Activated CD8-positive, alpha-beta memory T cell treated with anti-CD3 and anti-CD28 coated beads for 36 hours (primary cell): Measurements from ENCODE around the gene ANKLE2. TPM values are rescaled to one million over a fixed set of nuclear protein-coding genes. Genes with fewer than 3 reads are reported as not detected.
"Not testable (repeated sequence)": the region's sequence is repeated elsewhere in the genome, so short reads cannot be mapped to it uniquely, and the experiment has no call there.

Source experiments
- CTCF ChIA-PET: fragments of 350-600 bp; sonication (Branson Sonifier 250); formaldehyde crosslinking; loops from one replicate; lab custom pipeline; 2021; ENCODE audit warnings: antibody characterized with exemption; lab: Charles Lee
- POLR2A ChIA-PET: fragments of 350-600 bp; sonication (Branson Sonifier 250); formaldehyde crosslinking; loops from one replicate; lab custom pipeline; 2021; ENCODE audit warnings: antibody characterized with exemption; lab: Charles Lee
- total RNA-seq, 2 experiments: library from RNA; stranded (reverse); gene quantifications; one replicate each; pipeline ENCODE4 v1.2.3, GENCODE V29; 2021

Gene ANKLE2
- total RNA-seq, 2 experiments from 2014 or later: 117 to 119 TPM

GRCh38 chr12:132779781-132780353 is 18.2 kb upstream of the ANKLE2 start:
- POLR2A ChIA-PET: no interaction called here

GRCh38 chr12:132777614-132778013 is 16.0 kb upstream of the ANKLE2 start:
- ChIA-PET POLR2A (no interaction called here), CTCF (no interaction called here)

More at GRCh38 chr12:132779781-132780353, 18.2 kb upstream of the ANKLE2 start:
- CTCF ChIA-PET: interaction anchor here (0.6 kb wide), 1 partner anchor 10 kb away, joined by 4 read pairs; no protein-coding TSS in a partner anchor

GRCh38 chr12:132776816-132777568 is 15.4 kb upstream of the ANKLE2 start:
- ChIA-PET POLR2A (no interaction called here), CTCF (no interaction called here)

- POLR2A ChIA-PET: not testable (repeated sequence)
These were observed 14.6 kb upstream of the ANKLE2 start for GRCh38 chr12:132776230-132776625.

GRCh38 chr12:132775502-132776229 is 14.0 kb upstream of the ANKLE2 start:
- CTCF ChIA-PET: no interaction called here
- POLR2A ChIA-PET: no interaction called here

More at GRCh38 chr12:132776230-132776625, 14.6 kb upstream of the ANKLE2 start:
- CTCF ChIA-PET: not testable (repeated sequence)

GRCh38 chr12:132774646-132775275 is 13.1 kb upstream of the ANKLE2 start:
- CTCF ChIA-PET: no interaction called here
- POLR2A ChIA-PET: interaction anchor here (0.6 kb wide), 1 partner anchor 15 kb away, joined by 4 read pairs; no protein-coding TSS in a partner anchor

- POLR2A ChIA-PET: interaction anchor here (0.6 kb wide), 1 partner anchor 14 kb away, joined by 4 read pairs; no protein-coding TSS in a partner anchor
- CTCF ChIA-PET: no interaction called here
These were observed 12.5 kb upstream of the ANKLE2 start for GRCh38 chr12:132774159-132774558.

GRCh38 chr12:132773077-132773955 is 11.7 kb upstream of the ANKLE2 start:
- ChIA-PET CTCF (no interaction called here), POLR2A (no interaction called here)

GRCh38 chr12:132772606-132773005 is 11.0 kb upstream of the ANKLE2 start:
- ChIA-PET POLR2A (no interaction called here), CTCF (no interaction called here)

- ChIA-PET CTCF (no interaction called here), POLR2A (no interaction called here)
These were observed 9.7 kb upstream of the ANKLE2 start for GRCh38 chr12:132771126-132771838.

GRCh38 chr12:132766380-132767085 is 4.9 kb upstream of the ANKLE2 start:
- ChIA-PET POLR2A (no interaction called here), CTCF (interaction anchor here (0.5 kb wide), 1 partner anchor 148 kb away, joined by 3 read pairs; no protein-coding TSS in a partner anchor)

GRCh38 chr12:132765361-132765760 is 3.7 kb upstream of the ANKLE2 start:
- ChIA-PET POLR2A (no interaction called here), CTCF (interaction anchor here (1.0 kb wide), 1 partner anchor 413 kb away, joined by 4 read pairs; no protein-coding TSS in a partner anchor)

GRCh38 chr12:132764231-132764630 is 2.6 kb upstream of the ANKLE2 start:
- ChIA-PET CTCF (interaction anchor here (1.1 kb wide), 1 partner anchor 123 kb away, joined by 3 read pairs; the partner anchor contains the start of gene CHFR), POLR2A (no interaction called here)

GRCh38 chr12:132761921-132762583 is 420 bp upstream of the ANKLE2 start:
- ChIA-PET POLR2A (interaction anchor here (0.7 kb wide), 1 partner anchor 39 kb away, joined by 3 read pairs; no protein-coding TSS in a partner anchor), CTCF (no interaction called here)

- ChIA-PET POLR2A (interaction anchor here (0.6 to 0.7 kb wide), 3 partner anchors 15 to 72 kb away, joined by 4 read pairs; partner anchors contain the start of gene POLE), CTCF (interaction anchor here (1.0 kb wide), 1 partner anchor 9 kb away, joined by 5 read pairs; no protein-coding TSS in a partner anchor)
These were observed 2.3 kb downstream of the ANKLE2 start for GRCh38 chr12:132759359-132759758.

GRCh38 chr12:132758825-132759224 is 2.8 kb downstream of the ANKLE2 start:
- CTCF ChIA-PET: interaction anchor here (1.0 kb wide), 1 partner anchor 9 kb away, joined by 5 read pairs; no protein-coding TSS in a partner anchor
- POLR2A ChIA-PET: not testable (repeated sequence)
